PC-9 (cell line): Measurements from ENCODE around the gene TMTC3.

Experiments
- CTCF ChIP-seq: fragments of 200-600 bp; sonication (generic); conservative IDR thresholded peaks from 2 replicates; pipeline ENCODE4 v1.6.1; 2017; ENCODE audit warnings: mixed run types, antibody characterized with exemption, mild to moderate bottlenecking, moderate library complexity
- EZH2 ChIP-seq: fragments of 200-600 bp; sonication (generic); IDR thresholded peaks from 2 replicates; pipeline ENCODE4 v1.8.0; 2017; ENCODE audit warnings: antibody characterized with exemption, low read depth

- TF ChIP-seq CTCF (no peak), EZH2 (no peak)
Measured at GRCh38 chr12:88206601-88207000, 64.5 kb downstream of the TMTC3 start.
